ENCODE data around the gene CAPZB.

- TF ChIP-seq CTCF (IDR thresholded peaks at IDR 0.05; ENCODE audit: low read depth, low read length) (no peak), POLR2A (IDR thresholded peaks at IDR 0.05; ENCODE audit: extremely low read depth, insufficient read length) (no peak), MAX (IDR thresholded peaks at IDR 0.05; ENCODE audit: low read depth, low read length) (no peak), MYC (IDR thresholded peaks at IDR 0.05; ENCODE audit: low read depth, low read length) (no peak)
These were observed 196.1 kb downstream of the CAPZB start for GRCh38 chr1:19289244-19289643.

Data from NB4 (cell line).